EH (cell line): ENCODE measurements around the gene ZBTB2.
"Not testable (repeated sequence)": the region's sequence is repeated elsewhere in the genome, so short reads cannot be mapped to it uniquely, and the experiment has no call there.

Experiments used
- DNase-seq: peaks from one replicate; pipeline ENCODE4 v3.0.0-alpha.2; 2015; ENCODE audit warnings: low read depth

ZBTB2 gene

DNA sequence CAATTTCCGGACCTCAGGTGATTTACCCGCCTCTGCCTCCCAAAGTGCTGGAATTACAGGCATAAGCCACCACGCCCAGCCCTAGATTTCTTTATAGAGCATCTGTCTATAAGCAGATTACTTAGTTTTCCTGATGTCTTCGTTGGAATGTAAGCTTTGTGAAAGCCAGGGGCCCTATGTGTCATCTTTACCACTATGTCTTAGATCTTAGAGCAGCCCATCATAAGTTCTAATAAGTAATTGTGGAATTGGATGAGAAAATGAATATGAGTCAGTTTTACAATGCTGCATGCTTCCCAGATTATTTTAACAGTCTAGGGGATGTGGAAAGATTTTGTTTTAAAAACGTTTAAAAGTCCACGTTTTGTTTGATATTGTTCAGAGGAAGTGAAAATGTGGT, 9.1 kb upstream of the ZBTB2 start:
- peak; percentile 82 for DNase-seq

DNA sequence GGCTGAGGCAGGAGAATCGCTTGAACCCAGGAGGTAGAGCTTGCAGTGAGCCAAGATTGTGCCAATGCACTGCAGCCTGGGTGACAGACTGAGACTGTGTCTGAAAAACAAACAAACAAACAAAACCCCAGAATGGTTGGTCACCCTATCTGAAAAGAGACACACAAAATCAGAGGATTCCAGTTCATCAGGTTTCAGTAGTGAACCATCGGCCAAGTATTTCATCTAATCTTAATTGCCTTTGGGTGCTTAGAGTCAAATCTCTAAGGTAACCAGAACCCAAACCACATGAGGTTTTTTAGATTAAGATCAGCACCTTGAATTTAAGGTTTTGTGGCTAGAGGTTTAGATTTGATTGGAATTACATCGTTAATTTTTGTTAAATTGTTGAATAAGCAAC, 8.3 kb upstream of the ZBTB2 start:
- no peak for DNase-seq

- DNase-seq = no peak
These were observed 2.1 kb upstream of the ZBTB2 start for GRCh38 chr6:151393410-151393809.

DNA sequence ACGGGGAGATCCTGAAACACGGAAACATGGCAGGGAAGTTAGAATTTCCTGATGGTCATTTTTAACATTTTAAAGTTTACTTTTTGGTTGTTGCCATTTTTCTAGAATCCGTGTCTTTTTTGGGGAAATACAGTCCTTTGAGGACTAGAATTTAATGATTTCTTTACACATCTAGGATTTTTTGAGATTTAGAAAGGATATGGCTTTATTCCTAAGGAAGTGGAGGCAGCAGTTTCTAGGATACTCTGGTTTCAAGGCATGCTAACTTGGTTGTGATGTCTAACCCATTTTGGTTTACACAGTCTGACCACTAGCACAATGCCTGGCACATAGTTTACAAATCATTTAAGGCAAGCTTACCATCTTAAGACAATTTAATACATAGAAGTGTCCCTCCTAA, 1.1 kb upstream of the ZBTB2 start:
- no peak for DNase-seq

- DNase-seq = peak; percentile 71
These were observed 398 bp downstream of the ZBTB2 start for GRCh38 chr6:151390851-151391470.

DNA sequence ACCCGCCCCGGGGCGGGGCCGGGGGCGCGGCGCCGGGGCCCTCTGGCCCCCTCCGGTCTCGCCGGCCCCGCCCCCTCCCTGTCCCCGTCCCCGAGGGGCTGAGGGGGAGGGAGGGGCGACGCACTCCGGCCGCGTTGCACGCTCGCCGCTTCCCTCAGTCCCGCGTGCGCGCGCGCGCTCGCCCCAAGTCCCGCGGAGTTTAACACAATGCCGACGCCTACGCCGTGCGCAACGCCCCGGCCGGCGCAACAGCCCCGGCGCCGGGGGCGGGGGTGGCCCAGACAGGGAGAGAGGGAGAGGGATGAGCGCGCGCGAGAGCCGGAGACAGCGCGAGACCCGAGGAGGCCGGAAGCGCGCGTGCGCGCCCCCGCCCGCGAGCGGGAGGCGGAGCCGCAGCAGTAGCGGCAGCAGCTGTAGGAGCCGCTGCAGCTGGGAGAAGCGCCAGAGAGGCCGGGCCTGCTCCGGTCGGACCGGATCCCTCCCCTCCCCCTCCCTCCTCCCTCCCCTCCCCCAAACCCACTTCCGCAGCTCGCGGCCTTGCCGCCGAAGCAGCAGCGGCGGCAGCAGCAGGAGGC, 996 bp downstream of the ZBTB2 start:
- DNase-seq = peak; percentile 99

- DNase-seq = peak; percentile 89
These were observed 1.6 kb downstream of the ZBTB2 start for GRCh38 chr6:151389618-151390275.

- DNase-seq = no peak
These were observed 2.3 kb downstream of the ZBTB2 start for GRCh38 chr6:151388997-151389617.

GRCh38 chr6:151388236-151388635, 3.1 kb downstream of the ZBTB2 start:
- DNase-seq = no peak

DNA sequence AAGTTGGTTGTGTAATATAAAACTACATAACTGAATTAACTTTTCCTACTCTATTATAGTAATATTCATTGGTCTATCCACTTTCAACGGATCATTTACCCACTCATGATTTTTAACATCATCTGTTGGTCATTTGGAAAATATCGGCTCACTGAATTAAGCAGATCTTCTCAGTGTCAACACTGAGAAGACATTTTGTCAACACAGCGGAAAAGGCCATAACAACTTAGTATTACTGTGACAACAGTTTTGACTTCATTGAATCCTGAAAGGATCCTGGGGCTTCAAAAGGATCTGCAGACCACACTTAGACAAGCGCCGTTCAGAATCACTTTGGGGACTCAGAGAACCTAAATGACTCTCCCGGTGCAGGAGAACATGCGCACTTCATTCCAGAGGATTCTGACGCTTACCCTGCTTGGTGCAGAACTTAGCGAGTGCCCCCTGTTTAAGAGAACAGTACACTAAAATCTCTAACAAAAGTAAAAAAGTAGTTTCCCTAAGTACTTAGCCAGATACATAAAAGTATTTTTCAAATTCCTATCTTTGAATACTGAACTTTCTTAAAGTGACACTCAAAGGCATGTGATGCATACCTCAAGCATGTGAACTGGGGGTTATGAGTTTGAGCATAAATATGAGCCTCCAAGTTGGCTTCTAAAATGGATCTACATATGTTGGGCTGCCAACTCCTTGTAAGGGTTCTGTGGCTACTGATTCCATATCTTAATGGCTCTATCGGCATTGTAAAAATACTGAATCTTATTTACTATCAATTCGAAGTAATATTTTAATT, 4.0 kb downstream of the ZBTB2 start:
- peak; percentile 87 for DNase-seq

GRCh38 chr6:151385177-151385576, 6.2 kb downstream of the ZBTB2 start:
- DNase-seq = no peak

DNA sequence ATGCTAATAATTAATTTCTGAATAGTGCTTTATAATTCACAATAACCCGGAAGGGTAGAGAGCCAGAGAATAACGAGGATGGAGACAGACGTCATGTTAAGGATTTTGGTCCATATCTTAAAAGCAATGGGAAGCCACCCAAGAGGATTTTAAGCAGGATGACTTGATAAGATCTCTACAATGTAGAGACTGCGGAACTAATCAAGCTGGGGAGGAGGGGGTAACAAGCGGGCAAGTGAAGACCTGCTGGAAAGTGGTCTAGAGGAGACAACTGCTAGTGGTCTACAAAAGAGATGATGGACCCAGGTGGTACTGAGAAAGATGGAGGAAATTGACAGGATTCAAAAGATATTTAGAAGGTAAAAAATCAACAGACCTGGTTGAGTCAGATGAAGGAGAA, 7.2 kb downstream of the ZBTB2 start:
- no peak for DNase-seq

DNA sequence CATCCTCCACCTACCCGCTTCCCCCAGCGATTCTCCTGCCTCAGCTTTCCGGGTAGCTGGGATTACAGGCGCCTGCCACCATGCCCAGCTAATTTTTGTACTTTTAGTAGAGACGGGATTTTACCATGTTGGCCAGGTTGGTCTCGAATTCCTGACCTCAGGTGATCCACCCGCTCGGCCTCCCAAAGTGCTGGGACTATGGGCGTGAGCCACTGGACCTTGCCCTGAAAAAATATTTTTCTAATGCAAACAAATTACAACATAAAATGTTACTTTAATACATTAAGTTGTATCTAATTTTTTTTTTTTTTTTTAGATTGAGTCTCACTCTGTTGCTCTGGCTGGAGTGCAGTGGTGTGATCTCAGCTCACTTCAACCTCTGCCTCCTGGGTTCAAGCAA, 8.7 kb downstream of the ZBTB2 start:
- not testable (repeated sequence) for DNase-seq

GRCh38 chr6:151381722-151382121, 9.6 kb downstream of the ZBTB2 start:
- DNase-seq = no peak

GRCh38 chr6:151380848-151381205, 10.5 kb downstream of the ZBTB2 start:
- no peak for DNase-seq

DNA sequence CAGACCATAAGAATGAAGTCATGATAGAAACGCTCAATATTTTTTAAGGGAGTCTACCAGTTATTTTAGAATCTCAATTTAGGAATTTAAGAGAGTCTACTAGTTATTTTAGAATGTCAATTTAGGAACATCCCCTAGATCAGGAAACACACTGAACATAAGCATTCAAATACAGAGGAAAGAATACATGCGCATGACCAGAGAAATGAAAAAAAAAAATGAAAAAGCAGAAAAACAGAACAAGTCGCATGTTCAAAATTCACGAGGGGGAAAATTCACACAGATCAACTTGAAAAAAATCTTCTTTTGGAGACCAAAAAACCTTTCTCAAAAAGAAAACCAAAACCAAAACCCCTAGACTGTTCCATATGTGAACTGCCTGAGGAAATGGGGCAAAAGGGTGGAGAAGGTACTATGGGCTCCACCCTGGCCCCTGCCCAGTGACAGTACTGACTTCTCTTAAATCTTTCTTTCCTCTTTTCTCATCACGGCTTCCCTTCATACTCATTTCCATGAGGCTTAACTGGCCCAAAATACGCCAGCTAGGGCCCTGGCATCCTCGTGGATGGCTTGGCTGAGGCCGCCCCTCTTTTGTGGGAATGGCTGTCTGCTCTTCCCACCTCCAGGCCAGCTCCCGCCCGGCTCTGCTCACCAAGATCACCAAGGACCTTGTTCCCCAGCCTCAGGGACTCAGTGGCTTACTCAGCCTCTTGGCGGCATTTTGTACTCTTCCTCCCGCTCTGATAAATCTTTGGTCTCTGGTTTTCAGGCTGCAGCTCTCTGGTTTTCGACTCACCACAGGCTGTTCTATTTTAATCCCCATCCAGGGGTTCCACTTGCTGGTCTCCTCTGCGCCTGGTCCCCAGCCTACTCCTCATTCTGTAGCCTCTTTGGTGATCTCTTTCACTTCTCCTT, 11.2 kb downstream of the ZBTB2 start:
- DNase-seq = no peak

GRCh38 chr6:151377095-151377494, 14.3 kb downstream of the ZBTB2 start:
- no peak for DNase-seq

- DNase-seq = no peak
These were observed 14.9 kb downstream of the ZBTB2 start for GRCh38 chr6:151376440-151376839.

DNA sequence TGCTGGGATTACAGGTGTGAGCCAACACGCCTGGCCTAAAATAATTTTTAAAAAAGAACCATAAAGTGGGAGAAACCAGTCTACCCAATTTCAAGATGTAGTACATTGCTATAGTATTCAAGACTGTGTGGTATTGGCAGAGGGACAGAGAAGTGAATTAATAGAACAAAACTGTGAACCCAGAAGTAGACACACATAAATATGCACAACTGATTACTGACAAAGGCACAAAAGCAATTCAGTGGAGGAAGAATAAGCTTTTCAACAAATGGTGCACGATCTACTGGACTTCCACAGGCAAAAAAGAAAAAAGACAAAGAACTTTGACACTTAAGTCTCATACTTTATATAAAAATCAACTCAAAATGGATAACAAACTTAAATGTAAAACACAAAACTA, 15.5 kb downstream of the ZBTB2 start:
- no peak for DNase-seq

DNA sequence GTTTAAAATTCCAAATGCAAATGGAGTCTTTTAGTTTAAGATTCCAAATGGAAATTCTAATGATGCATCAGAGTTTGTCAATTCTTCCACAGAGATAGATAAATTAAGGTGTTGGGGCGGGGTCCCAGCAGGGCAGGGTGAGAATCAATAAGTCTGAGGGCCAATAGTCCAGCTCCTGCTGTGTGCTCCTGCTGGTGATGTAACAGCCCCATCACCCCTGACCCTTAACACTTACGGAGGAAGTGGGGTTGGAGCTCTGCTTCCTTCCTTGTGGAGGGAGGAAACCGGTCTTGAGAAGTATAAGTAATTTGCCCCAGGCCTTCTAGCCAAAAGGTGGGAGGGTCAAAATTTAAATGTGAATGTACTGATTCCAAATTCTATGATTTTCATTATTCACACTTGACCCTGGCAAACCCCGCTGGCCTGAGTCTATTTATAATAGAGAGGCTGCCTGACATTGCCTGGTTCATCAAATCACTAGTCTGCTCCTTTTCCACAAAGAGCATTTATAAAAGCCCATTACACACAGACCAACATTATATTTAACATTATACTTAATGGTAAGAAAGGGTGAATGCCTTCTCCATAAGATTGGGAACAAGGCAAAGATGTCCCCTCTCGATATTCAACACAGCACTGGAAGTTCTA, 17.2 kb downstream of the ZBTB2 start:
- no peak for DNase-seq

DNA sequence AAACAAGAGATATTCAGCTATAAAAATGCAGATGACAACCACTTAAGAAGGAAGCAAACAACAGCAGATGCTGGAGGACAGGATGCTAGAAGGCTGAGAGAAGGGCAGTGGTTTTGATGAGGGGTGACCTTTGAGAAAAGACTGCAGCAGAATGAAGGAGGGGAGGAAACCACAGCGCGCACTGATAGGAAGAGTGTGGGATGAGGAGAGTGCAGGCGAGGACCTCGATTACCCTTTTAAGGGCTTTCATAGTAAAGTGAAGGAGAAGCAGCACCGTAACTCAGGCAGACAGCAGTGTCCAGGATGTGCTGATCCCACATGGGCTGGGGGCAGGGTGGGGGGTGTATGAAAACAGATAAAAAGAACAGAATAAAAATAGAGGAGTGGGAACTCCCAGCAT, 19.2 kb downstream of the ZBTB2 start:
- no peak for DNase-seq
